ENCODE measurements around the gene MMEL1. TPM values are rescaled to one million over a fixed set of nuclear protein-coding genes. Genes with fewer than 3 reads are reported as not detected.

MMEL1 gene
- polyA plus RNA-seq, 2 of the 4 experiments (the other 2 are of a cell fraction) = not detected

DNA sequence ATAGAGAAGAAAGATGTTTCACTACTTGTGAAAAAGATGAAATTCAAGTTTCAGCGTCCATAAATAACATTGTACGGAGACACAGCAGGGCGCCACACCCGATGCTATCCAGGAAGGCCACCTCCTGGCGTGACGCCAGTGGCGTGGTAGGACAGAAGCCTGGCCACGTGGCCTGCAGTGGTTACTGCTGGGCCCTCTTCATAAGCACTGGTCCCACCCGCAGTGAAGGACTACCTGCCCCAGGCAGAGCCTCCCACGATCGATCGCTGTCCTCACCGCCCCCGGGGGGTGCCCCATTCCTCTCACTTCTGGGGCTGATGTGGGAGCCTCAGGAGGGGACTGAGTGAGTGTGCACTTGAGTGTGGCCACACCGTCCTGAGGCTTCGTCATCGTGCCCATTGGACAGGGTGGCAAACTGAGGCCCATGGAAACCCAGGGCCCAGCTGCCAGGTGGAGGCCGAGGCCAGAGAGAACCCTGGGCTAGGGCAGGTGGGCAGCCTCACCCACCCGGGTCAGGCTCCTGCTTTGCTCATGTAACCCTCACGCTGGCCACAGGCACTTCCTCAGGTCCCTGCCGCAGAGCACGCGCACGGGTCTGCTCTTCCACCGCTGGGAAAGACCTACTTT is 91.1 kb downstream of the MMEL1 start:
- POLR2A ChIA-PET = no interaction called here
- peak in 1 of 2 experiments; percentile 44 for DNase-seq (ENCODE audit: low read depth in 1 of 2, low spot score in 1 of 2)

DNA sequence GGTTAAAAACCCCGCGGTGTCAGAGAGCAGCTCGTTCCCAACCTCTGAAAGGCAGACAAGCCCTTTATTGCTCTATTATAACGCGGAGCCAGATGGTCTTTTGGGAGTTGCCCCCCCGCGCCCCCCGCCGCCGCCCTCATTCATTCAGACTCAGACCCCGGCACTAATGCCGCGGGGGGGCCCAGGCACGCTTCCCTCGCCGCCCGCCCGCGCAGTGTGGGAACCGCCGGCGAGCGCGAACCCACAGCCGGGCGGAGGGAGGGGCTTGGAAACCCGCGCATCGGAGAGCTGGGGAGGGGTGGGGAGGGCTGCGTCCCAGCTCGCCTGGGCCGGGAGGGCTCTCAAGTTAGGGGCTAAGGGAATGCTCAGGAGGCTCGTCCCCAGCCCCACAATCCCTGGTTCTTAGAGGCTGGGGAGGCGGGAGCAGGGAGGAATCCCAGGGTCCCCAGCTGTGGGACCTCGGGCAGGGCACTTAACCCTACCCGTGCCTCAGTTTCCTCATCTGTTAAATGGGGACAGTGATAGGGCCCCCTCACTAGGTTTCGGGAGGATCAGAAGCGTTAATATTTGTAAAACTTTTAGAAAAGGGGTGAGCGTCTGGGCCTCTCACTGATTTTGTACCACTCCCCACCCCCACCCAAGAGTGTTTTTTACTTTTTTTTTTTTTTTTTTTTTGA is 91.9 kb downstream of the MMEL1 start:
- 82% methylated on average over 10 of the region's 39 CpGs for WGBS (ENCODE audit: missing lambda C conversion rate)
- CTCF ChIA-PET = no interaction called here
- DNase-seq (ENCODE audit: low read depth in 1 of 2, low spot score in 1 of 2) = no peak
- Histone ChIP-seq H3K4me2 (no peak overlapping the region), H3K4me1 (peaks cover 27% of the 10 kb centered on the region), H3K9me3 (no peaks in the 10 kb centered on the region), H3K4me3 (no peak overlapping the region), H3K27ac (no peak overlapping the region)
- POLR2A ChIA-PET = no interaction called here
- TF ChIP-seq CBX2 (IDR thresholded peaks at IDR 0.05; ENCODE audit: borderline replicate concordance, low read depth) (no peak), MAZ (IDR thresholded peaks at IDR 0.05; ENCODE audit: borderline replicate concordance, low read depth, low read length) (no peak), NPAS2 (CRISPR knock-in tag; IDR thresholded peaks at IDR 0.05; ENCODE audit: borderline replicate concordance) (no peak)
- FAIRE-seq = no peak
- ATAC-seq = no peak

More for the DNA sequence above, 91.1 kb downstream of the MMEL1 start:
- no peaks in the 10 kb centered on the region for H3K9me3 ChIP-seq
- no peak for FAIRE-seq
- H3K4me2 ChIP-seq = no peak overlapping the region
- no peak for TF ChIP-seq SREBF2 (IDR thresholded peaks at IDR 0.05)
- TF ChIP-seq, protein P1, sequence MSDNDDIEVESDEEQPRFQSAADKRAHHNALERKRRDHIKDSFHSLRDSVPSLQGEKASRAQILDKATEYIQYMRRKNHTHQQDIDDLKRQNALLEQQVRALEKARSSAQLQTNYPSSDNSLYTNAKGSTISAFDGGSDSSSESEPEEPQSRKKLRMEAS (IDR thresholded peaks at IDR 0.05) = 0 out of 2 replicates have a peak, but pooled peaks have one; percentile 24
- no peak for ATAC-seq
- CTCF ChIA-PET = no interaction called here
- H3K4me3 ChIP-seq = no peak overlapping the region
- peaks cover 27% of the 10 kb centered on the region for H3K4me1 ChIP-seq
- H3K27ac ChIP-seq = 0 out of 6 replicates have a peak overlapping the region, but pooled peaks of 1 of the 2 experiments have one; percentile 16
- 75% methylated on average over 19 of the region's 25 CpGs for WGBS (ENCODE audit: missing lambda C conversion rate)

Other genes with a start within 250 kb of the MMEL1 start
- 6.9 and 7.2 TPM in 2 replicates for gene MORN1, start 241.5 kb downstream of the MMEL1 start, polyA plus RNA-seq (2011; rRNA removed)
- 6.8 to 9.5 TPM (median 8.9 TPM) in 3 replicates for gene MORN1, start 241.5 kb downstream of the MMEL1 start, polyA plus RNA-seq (2017; fragmentation: RNase III; extraction: RNeasy Plus Mini Kit Qiagen cat#74134 plus additional on column Dnase treatment)
- gene RER1, start 241.2 kb downstream of the MMEL1 start, polyA plus RNA-seq (2011; rRNA removed) = 213 and 227 TPM in 2 replicates
- 66.8 to 72.8 TPM (median 72.3 TPM) in 3 replicates for gene RER1, start 241.2 kb downstream of the MMEL1 start, polyA plus RNA-seq (2017; fragmentation: RNase III; extraction: RNeasy Plus Mini Kit Qiagen cat#74134 plus additional on column Dnase treatment)
- gene PEX10, start 220.5 kb downstream of the MMEL1 start, polyA plus RNA-seq (2011; rRNA removed) = 12.3 and 12.6 TPM in 2 replicates
- 20.2 to 22.1 TPM (median 20.7 TPM) in 3 replicates for gene PEX10, start 220.5 kb downstream of the MMEL1 start, polyA plus RNA-seq (2017; fragmentation: RNase III; extraction: RNeasy Plus Mini Kit Qiagen cat#74134 plus additional on column Dnase treatment)
- gene PLCH2, start 156.7 kb downstream of the MMEL1 start, polyA plus RNA-seq (2011; rRNA removed) = 0.10 and 0.16 TPM in 2 replicates
- 0.18 to 0.44 TPM (median 0.21 TPM) in 3 replicates for gene PLCH2, start 156.7 kb downstream of the MMEL1 start, polyA plus RNA-seq (2017; fragmentation: RNase III; extraction: RNeasy Plus Mini Kit Qiagen cat#74134 plus additional on column Dnase treatment)
- gene PANK4, start 106.4 kb downstream of the MMEL1 start, polyA plus RNA-seq (2011; rRNA removed) = 8.1 and 8.3 TPM in 2 replicates
- gene PANK4, start 106.4 kb downstream of the MMEL1 start, polyA plus RNA-seq (2017; fragmentation: RNase III; extraction: RNeasy Plus Mini Kit Qiagen cat#74134 plus additional on column Dnase treatment) = 13.4 to 16.1 TPM (median 13.8 TPM) in 3 replicates
- not detected in 2 replicates for gene HES5, start 102.8 kb downstream of the MMEL1 start, polyA plus RNA-seq (2011; rRNA removed)
- not detected in 3 replicates for gene HES5, start 102.8 kb downstream of the MMEL1 start, polyA plus RNA-seq (2017; fragmentation: RNase III; extraction: RNeasy Plus Mini Kit Qiagen cat#74134 plus additional on column Dnase treatment)
- gene TNFRSF14, start 76.6 kb downstream of the MMEL1 start, polyA plus RNA-seq (2011; rRNA removed) = 0.16 and 0.29 TPM in 2 replicates
- gene TNFRSF14, start 76.6 kb downstream of the MMEL1 start, polyA plus RNA-seq (2017; fragmentation: RNase III; extraction: RNeasy Plus Mini Kit Qiagen cat#74134 plus additional on column Dnase treatment) = 0.22 to 0.31 TPM (median 0.25 TPM) in 3 replicates
- 4.4 and 6.6 TPM in 2 replicates for gene PRXL2B, start 46.2 kb downstream of the MMEL1 start, polyA plus RNA-seq (2011; rRNA removed)
- gene PRXL2B, start 46.2 kb downstream of the MMEL1 start, polyA plus RNA-seq (2017; fragmentation: RNase III; extraction: RNeasy Plus Mini Kit Qiagen cat#74134 plus additional on column Dnase treatment) = 14.7 to 17.4 TPM (median 16.4 TPM) in 3 replicates
- 0.05 and 0.07 TPM in 2 replicates for gene TTC34, start 168.7 kb upstream of the MMEL1 start, polyA plus RNA-seq (2011; rRNA removed)
- 0.04 to 0.08 TPM (median 0.04 TPM) in 3 replicates for gene TTC34, start 168.7 kb upstream of the MMEL1 start, polyA plus RNA-seq (2017; fragmentation: RNase III; extraction: RNeasy Plus Mini Kit Qiagen cat#74134 plus additional on column Dnase treatment)